DOHH2 (cell line): ENCODE results near the gene TDRD6.

ENCODE experiments used
- CTCF ChIP-seq: fragments of 200-600 bp; sonication (generic); IDR thresholded peaks from one replicate; pipeline ENCODE4 v1.5.1; 2014; ENCODE audit warnings: antibody characterized with exemption, mild to moderate bottlenecking, low read depth, low read length; ENCODE audit not compliant: poor library complexity, severe bottlenecking
- EZH2phosphoT487 ChIP-seq: fragments of 200-600 bp; sonication (generic); IDR thresholded peaks from 2 replicates; pipeline ENCODE4 v1.6.1; 2017; ENCODE audit warnings: borderline replicate concordance, mild to moderate bottlenecking, antibody characterized with exemption, low read length, moderate library complexity, mixed read lengths

GRCh38 chr6:46651816-46652215, 35.9 kb upstream of the TDRD6 start:
- TF ChIP-seq CTCF (no peak), EZH2phosphoT487 (no peak)
